CD4-positive, alpha-beta T cell treated with Interleukin-4 for 1 hour (primary cell): ENCODE data around the gene COL4A1.

Experiments
- DNase-seq, 2 donors: peaks; one replicate each; pipeline ENCODE4 v3.0.0-alpha.2; 2020 to 2022

The COL4A1 gene

DNA sequence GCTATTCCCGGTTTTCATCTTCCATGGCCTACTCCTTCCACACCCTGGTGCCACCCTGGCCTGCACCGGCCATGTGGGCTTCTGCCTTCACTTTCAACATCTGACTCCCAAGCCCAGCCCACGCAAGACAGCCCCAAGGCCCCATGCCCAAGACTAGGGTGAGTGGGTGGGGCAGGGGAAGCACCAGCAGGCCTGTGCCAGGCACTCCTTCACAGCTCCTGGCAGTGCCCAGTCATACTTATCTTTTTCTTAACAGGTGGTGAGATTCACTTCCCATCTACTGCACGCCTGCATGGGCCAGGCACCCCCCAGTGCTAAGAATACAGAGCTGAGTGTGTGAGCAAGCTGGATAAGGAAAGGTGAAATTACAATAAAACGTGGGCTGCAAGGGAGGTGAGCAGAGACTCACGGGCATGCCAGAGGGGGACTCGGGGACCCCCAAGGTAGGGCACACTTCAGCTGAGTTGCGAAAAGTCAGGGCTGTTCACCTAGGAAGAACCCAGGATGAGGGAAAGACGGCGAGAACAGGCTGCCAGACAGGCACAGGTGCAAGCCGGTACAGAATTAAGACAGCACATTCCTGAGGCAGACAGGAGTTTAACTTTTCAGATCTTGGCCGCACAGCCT, 55.7 kb downstream of the COL4A1 start:
- DNase-seq, result no peak

DNA sequence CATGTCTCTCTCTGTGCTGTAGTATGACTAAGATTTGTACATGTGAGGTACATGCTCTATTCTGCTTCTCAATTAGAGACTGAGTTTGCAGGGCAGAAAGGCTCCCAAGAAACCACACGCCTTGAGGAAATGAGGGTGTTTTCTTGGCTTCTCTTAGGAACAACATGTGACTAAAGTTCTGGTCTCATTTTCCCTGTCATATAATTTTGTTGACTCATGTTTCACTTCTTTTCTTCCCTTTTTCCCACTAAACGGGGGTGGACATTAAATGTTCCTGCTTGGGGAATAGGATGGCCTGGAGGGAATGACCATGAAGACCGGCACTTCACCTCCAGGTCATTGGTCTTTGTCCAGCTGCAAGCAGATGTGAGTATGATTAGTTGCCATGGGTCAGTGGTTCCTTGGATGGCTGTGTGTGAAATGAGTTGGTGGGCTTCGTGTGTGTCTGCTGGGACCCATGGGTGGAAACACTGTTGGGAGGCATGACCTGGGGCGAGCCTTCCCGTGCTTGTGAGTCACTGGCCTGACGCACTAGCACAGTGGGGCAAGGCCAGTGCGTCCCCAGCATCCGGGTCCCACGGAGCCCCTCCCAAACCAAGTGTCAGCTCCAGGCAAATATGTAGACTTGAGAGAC, 56.6 kb downstream of the COL4A1 start:
- no peak for DNase-seq

DNA sequence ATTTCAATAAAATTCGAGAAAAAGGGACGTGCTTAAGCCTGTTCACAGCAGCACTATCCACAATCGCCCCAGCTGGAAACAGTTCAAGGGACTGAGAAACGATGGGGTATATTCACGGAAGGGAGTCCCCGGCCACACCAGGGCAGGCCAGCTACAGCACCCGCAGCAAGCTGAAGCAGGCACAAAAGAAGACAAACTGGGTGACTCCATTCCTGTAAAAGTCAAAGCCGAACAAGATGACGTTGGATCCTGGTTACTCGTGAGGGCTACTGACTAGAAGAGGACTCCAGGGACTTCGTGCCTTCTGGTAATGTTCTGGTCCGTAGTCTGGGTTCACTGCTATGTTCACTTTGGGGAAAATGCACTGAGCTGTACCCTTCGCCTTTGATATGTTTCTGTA, 57.6 kb downstream of the COL4A1 start:
- DNase-seq, result no peak

DNA sequence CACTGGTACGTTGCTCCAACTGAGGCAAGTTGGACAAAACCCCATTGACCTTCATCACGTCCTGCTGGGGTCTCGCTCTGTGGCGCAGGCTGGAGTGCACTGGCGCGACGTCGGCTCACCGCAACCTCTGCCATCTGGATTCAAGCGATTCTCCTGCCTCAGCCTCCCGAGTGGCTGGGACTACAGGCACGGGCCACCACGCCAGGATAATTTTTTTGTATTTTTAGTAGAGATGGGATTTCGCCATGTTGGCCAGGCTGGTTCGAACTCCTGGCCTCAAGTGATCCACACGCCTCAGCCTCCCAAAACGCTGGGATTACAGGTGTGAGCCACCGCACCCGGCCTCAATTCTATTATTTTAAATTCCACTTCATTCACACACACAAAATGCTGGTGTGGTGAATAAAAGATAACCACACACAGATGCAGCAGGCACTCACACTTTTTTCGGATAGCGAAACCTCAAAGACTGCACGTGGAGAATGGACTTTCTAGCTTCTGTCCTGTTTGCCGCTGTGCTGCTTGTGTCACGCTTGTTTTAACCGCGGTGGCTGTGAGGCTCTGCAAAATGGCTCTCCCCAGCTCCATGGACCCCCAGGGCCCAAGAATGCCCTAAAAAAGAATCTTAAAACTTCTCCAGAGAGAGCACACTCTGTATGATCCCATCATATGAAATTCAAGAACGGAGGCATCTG, 58.4 kb downstream of the COL4A1 start:
- DNase-seq, result no peak

DNA sequence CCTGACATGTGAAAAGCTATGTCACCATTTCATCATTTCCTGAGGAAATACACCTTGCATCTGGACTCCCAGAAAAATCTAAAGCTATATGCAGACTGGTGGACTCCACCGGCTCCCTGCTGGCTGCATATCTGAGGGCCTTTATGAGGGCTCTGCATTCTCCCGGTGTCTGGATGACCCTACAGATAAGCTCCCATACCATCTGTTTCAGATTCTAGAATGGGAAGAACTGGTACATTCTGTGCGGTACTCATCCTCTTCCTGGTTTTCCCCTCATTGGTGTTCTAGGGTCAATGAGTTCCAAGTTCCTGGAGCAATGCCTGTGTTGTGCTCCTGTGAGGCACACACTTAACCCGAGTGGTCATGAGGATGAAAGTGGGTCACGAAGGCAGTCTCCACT, 60.4 kb downstream of the COL4A1 start:
- no peak for DNase-seq

- DNase-seq, result no peak
Observed at GRCh38 chr13:110245416-110245899, 61.5 kb downstream of the COL4A1 start.

DNA sequence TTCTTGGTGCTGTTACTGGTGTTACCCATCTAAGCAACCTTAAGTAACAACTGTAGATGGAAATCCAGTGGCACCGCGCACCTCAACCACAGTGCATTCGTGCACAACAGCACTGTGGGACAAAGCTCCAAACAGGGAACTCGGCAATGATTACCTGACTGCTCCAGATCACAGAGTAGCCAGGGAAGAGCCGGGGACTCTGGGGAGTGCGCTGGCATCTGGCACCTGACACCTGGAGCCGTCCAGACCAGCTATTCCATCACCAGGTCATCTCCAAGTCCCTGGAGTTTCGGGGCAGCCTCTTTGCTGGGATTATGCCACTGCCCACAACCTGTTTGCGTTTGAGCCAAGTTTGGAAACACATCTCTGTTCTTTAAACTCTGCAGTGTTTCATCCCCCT, 62.0 kb downstream of the COL4A1 start:
- no peak for DNase-seq

DNA sequence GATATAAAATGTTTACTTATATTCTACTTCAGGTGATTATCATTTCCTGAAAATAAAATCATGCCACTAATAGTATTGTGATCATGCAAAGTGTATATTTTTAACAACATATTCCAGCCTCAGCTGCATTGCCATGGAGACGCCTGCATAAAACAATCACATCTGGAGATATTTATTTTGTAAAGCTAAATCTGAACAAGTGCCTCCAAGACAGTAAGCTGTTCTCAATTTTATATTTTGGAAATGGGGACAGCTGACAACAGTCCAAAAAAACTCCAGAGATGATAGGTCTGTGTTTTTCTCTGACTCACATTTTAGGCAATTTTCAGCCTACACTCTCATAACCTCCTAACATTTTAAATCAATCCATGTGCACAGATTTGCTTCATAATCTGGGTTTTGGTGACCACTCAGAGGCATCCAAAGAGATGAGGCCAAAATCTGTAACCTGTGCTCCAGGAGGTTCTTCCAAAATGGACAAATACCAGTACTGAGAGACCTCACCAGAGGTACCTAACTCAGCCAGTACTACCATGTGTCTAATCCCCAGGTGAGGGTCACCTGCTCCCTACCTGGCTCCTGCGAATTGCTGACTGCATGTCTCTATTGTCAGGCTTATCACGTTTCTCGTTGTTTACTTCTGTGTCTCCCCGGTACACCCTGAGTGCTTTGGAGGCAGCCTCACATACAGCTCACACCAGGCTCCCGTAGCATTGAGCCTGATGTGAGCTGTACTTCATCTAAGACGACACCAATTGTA, 62.7 kb downstream of the COL4A1 start:
- DNase-seq, result no peak

DNA sequence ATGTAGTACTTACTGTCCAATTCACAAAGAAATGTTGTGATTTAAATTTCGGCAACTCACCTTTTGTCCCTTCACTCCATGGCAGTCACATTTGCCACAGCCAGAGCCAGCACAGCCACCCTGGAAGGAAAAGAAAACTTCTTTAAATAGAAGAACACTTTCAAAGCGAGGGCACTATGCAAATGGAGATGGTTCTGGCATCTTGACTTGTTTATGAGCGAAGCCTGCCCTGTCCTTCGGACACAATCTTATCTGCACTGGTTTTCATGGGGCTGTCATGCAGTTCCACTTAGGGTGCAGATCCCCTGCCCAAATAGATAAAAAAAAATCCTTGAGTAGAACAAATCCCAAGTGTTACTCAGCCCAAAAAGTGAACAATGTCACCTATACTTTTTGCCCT, 64.3 kb downstream of the COL4A1 start:
- DNase-seq, result no peak

DNA sequence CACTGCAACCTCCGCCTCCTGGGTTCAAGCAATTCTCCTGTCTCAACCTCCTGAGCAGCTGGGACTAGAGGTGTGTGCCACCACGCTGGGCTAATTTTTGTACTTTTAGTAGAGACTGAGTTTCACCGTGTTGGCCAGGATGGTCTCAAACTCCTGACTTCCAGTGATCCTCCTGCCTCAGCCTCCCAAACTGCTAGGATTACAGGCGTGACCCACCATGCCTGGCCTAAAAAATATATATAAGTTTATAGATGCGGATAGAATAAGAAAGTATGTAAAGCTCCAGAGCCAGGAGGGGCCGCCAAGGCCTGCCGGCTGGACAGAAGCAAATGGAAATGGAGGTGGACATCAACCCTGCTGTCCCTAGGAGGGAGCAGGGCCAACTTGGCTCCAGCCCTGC, 66.0 kb downstream of the COL4A1 start:
- no peak for DNase-seq

DNA sequence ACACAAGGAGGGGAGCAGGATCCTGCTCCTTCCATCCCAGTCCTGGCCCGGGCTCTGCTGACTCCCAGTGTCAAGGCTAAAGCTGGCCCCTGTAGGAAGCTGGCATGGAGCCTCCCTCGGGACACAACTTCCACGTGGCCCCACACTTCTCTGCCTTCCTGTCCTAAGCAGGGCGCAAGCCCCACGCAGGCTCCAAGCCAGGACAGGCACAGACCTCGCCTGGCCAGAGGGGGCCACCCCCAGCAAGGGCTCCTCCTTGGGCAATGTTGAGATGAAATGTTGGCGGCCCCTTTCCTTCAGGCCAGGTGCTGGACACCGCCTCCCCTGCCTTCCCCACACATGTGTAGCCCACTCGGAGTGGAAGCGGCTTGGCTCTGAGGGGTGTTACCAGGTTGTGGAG, 66.6 kb downstream of the COL4A1 start:
- no peak for DNase-seq

DNA sequence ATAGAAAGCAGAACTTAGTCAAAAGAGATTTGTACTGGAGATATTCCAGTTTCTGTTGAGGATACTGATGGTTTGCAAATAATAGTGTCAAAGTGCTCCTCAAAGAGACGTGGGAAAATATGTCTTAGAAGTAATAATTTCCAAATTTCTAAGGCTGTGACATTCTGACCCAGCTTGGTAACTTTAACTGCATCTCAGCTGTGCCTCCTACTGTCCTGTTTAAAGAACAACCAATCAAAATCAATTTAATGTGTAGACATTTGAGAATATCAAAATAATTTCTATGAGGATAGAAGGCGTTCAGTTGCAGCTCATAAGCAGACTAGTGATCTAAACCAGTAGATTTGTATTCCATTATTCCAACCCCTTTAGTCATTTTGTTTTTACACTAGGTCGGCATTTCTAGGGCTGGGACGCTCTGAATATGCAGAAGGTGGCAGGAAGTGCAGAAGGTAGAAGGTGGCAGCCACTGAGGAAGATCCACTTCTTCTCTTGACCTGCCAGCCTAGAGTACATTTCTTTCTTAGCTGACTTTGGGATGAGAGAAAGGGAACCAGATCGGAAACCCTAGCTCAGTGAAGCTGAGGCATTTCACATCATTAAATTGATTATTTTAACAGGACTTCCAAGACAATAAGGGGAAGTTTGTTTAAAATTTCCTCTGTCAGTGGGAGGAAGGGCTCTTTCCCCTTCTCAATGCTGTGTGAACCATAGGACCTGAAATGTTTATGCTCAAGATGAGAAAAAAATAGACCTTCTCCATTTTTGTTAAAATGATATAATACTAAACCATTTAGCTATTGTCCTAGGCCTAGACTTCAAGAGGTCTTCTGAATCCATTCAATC, 67.5 kb downstream of the COL4A1 start:
- no peak for DNase-seq

DNA sequence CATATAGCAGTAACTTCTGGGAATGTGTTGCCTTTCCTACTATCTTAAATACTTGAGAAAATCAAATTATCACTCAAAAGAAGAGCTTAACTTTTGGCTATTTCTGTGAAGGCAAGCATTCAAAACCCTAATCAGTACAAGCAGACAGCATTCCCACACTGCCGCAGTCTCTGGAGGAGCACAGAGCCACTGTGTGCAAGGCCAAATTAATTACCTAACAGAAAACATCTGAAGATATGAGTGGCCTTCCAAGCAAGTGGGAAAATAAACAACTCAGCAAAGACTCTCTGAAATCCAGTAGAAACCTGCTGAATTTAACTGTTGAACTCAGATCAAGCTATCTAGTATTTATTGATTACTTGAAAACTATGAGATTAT, 68.2 kb downstream of the COL4A1 start:
- DNase-seq, result no peak

GRCh38 chr13:110237875-110238817, 68.8 kb downstream of the COL4A1 start:
- DNase-seq, result no peak

GRCh38 chr13:110236831-110237261, 70.1 kb downstream of the COL4A1 start:
- no peak for DNase-seq

- DNase-seq, result no peak
Observed at GRCh38 chr13:110236431-110236830, 70.5 kb downstream of the COL4A1 start.

- no peak for DNase-seq
Observed at GRCh38 chr13:110234532-110234931, 72.4 kb downstream of the COL4A1 start.

GRCh38 chr13:110233951-110234280, 73.0 kb downstream of the COL4A1 start:
- DNase-seq, result no peak

DNA sequence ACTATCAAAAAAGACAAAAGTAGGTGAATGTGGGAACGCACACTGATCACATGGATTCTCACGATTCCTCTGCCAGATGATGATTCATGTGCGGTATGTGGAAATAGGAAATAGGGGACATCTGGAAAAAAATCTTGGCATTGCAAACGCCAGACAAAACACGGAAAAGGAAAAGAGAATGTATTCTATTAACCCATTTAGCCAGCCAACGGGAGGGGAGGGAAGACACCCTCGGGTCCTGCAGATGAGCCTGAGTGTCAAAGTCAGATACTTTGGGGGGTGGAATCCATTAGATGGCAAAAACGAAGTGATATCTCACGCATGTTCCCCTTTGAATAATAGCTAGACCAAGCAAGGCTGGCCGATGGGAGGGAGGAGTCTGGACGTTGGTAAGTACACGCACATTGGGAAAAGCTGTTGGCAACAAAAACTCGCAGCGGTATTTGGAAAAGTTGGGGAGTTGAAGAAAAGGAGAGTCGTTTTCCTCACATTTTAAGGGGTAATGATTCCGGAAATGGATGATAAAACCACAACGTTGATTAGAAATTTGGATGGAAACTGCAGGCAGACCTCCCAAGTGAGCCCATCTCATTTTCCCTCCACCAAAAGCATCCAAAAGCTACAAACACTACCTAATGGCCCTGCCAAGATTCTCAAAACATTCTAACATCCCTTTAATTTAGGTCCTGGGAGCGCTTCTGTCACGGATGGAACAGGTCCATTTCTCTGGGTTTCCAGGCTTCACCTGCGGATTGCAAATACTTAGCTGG, 73.6 kb downstream of the COL4A1 start:
- no peak for DNase-seq

DNA sequence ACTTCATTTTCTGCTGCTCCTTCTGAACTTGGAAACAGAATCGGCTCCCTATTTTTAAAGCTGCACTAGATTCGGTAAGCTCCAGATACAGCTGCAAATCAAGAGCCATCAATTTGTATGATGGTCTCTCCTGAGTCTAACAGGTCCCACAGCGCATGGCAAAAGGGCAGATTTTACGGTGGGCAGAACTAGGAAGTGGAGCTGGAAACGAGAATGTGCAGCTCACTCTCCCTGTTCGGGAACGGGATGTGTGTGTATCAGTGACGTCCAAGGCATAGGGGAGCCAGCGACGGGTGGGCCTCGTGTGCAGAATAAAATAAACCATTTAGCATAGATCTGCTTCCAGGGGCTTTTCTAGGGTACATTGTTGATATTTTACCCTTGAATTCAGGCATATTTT, 74.2 kb downstream of the COL4A1 start:
- DNase-seq, result no peak

- no peak for DNase-seq
Observed at GRCh38 chr13:110232142-110232541, 74.8 kb downstream of the COL4A1 start.
